Measurements from ENCODE around the gene CXCR5.

The CXCR5 gene

GRCh38 chr11:118885831-118886565, 2.3 kb downstream of the CXCR5 start:
- TF ChIP-seq, protein P1, sequence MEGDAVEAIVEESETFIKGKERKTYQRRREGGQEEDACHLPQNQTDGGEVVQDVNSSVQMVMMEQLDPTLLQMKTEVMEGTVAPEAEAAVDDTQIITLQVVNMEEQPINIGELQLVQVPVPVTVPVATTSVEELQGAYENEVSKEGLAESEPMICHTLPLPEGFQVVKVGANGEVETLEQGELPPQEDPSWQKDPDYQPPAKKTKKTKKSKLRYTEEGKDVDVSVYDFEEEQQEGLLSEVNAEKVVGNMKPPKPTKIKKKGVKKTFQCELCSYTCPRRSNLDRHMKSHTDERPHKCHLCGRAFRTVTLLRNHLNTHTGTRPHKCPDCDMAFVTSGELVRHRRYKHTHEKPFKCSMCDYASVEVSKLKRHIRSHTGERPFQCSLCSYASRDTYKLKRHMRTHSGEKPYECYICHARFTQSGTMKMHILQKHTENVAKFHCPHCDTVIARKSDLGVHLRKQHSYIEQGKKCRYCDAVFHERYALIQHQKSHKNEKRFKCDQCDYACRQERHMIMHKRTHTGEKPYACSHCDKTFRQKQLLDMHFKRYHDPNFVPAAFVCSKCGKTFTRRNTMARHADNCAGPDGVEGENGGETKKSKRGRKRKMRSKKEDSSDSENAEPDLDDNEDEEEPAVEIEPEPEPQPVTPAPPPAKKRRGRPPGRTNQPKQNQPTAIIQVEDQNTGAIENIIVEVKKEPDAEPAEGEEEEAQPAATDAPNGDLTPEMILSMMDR (IDR thresholded peaks at IDR 0.05), result no peak
- Histone ChIP-seq H3K4me1 (peaks cover 6 to 87% (median 39%) of the 10 kb centered on the region in 4 donors), H3K36me3 (no peaks in the 10 kb centered on the region), H3K9me3 (no peaks in the 10 kb centered on the region), H3K27me3 (no peaks in the 10 kb centered on the region), H3K4me3 (peak overlapping the region; percentile 43 to 50), H3K27ac (peak overlapping the region; percentile 92 to 94)
- DNase-seq, result no peak
- intact Hi-C loops (cut with DNase I; ENCODE audit: low total_unique reads), result no loop called here

DNA sequence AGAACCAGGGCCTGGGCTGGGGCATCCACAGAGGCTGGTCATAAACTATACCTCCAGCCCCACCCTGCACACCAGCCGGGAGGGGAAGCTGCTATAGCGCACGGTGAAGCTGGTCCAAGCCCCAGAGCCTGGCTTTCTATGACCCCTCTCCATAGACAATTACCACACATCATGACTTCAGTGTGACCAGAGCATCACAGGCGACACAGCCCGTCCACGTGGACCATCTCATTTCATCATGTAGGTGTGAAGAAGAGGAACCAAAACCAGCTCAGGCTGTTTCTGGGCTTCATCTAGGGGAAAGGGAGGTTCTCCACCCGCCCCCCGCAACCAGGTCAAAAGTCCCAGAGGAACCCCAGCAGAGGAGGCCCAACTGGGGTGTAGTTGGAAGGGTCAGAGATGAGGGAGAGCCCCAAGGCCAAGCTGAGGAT, 3.0 kb downstream of the CXCR5 start:
- peaks cover 6 to 91% (median 39%) of the 10 kb centered on the region in 4 donors for H3K4me1 ChIP-seq
- intact Hi-C loops (cut with DNase I; ENCODE audit: low total_unique reads), result no loop called here
- H3K36me3 ChIP-seq, result no peaks in the 10 kb centered on the region
- peak overlapping the region; percentile 43 to 50 for H3K4me3 ChIP-seq
- peak overlapping the region; percentile 92 to 94 for H3K27ac ChIP-seq
- DNase-seq, result no peak
- H3K9me3 ChIP-seq, result no peaks in the 10 kb centered on the region
- no peaks in the 10 kb centered on the region for H3K27me3 ChIP-seq
- TF ChIP-seq, protein P1 (IDR thresholded peaks at IDR 0.05), result no peak

DNA sequence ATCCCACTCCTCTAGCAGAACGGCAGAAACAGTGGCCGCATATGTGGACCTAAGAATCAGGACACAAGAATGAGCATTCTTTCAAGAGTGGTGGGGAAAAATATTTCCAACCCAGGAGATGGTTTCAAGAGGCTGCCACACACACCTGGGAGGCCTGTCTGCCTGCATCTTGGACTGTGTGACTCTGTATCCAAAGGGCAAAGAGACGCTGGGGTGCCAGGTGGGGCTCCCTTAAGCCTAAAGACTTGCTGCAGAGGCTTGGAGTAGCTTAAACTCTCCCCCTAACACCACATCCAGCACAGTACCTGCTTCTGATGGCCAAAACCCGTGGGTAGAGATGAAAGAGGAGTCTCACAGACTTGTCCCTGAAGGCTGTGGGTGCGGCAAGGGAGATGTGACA, 3.5 kb downstream of the CXCR5 start:
- no peak for DNase-seq
- Histone ChIP-seq H3K27ac (peak overlapping the region; percentile 92 to 94), H3K27me3 (no peaks in the 10 kb centered on the region), H3K4me1 (peaks cover 6 to 87% (median 39%) of the 10 kb centered on the region in 4 donors), H3K9me3 (no peaks in the 10 kb centered on the region), H3K36me3 (no peaks in the 10 kb centered on the region), H3K4me3 (peak overlapping the region; percentile 43 to 50)
- TF ChIP-seq, protein P1 (IDR thresholded peaks at IDR 0.05), result no peak
- intact Hi-C loops (cut with DNase I; ENCODE audit: low total_unique reads), result no loop called here

GRCh38 chr11:118888398-118888797, 4.7 kb downstream of the CXCR5 start:
- Histone ChIP-seq H3K9me3 (no peaks in the 10 kb centered on the region), H3K4me1 (peaks cover 6 to 76% (median 39%) of the 10 kb centered on the region in 4 donors), H3K27ac (peak overlapping the region; percentile 92 to 94), H3K4me3 (no peak overlapping the region), H3K36me3 (peaks cover 0 to 1% (median under 1%) of the 10 kb centered on the region in 3 donors), H3K27me3 (no peaks in the 10 kb centered on the region)
- intact Hi-C loops (cut with DNase I; ENCODE audit: low total_unique reads), result no loop called here
- TF ChIP-seq, protein P1 (IDR thresholded peaks at IDR 0.05), result no peak
- DNase-seq, result no peak

GRCh38 chr11:118889797-118890196, 6.1 kb downstream of the CXCR5 start:
- Histone ChIP-seq H3K27ac (peak overlapping the region; percentile 92 to 94), H3K36me3 (peaks cover 0 to 15% (median 13%) of the 10 kb centered on the region in 3 donors), H3K27me3 (no peaks in the 10 kb centered on the region), H3K4me1 (peaks cover 6 to 65% (median 39%) of the 10 kb centered on the region in 4 donors), H3K9me3 (no peaks in the 10 kb centered on the region), H3K4me3 (no peak overlapping the region)
- TF ChIP-seq, protein P1 (IDR thresholded peaks at IDR 0.05), result no peak
- intact Hi-C loops (cut with DNase I; ENCODE audit: low total_unique reads), result no loop called here
- peak; percentile 90 to 97 for DNase-seq

Measured in tibial artery (tissue), 4 donors.